SK-N-SH treated with all-trans-retinoic acid at 6 μM for 48 hours (cell line): ENCODE measurements around the gene DGAT2.

ENCODE experiments used
- ATAC-seq: fragments of 200-7000 bp; cut with Tn5 transposase; 3 replicates; pipeline ENCODE4 v1.9.1; 2020; ENCODE audit warnings: mild to moderate bottlenecking, moderate library complexity
- ARNTL ChIP-seq: fragments of 450-650 bp; formaldehyde crosslinking; IDR thresholded peaks from 2 replicates; pipeline ENCODE4 v1.5.0; 2020; ENCODE audit warnings: low read depth, mild to moderate bottlenecking, moderate library complexity, borderline replicate concordance
- BACH2 ChIP-seq: fragments of 250-450 bp; sonication (Bioruptor Pico); IDR thresholded peaks from 2 replicates; pipeline ENCODE4 v1.9.0; 2021; ENCODE audit warnings: mild to moderate bottlenecking, borderline replicate concordance
- CSDC2 ChIP-seq: fragments of 250-450 bp; sonication (Bioruptor Pico); IDR thresholded peaks from 2 replicates; pipeline ENCODE4 v1.5.0; 2020; ENCODE audit warnings: mild to moderate bottlenecking, moderate library complexity
- ESRRG ChIP-seq: fragments of 250-450 bp; sonication (Bioruptor Pico); IDR thresholded peaks from 2 replicates; pipeline ENCODE4 v1.6.1; 2021; ENCODE audit warnings: mild to moderate bottlenecking
- GLIS3 ChIP-seq: fragments of 250-450 bp; sonication (Bioruptor Pico); IDR thresholded peaks from 2 replicates; pipeline ENCODE4 v1.5.0; 2020; ENCODE audit warnings: mild to moderate bottlenecking, moderate library complexity
- ISL1 ChIP-seq: fragments of 250-450 bp; sonication (Bioruptor Pico); IDR thresholded peaks from 2 replicates; pipeline ENCODE4 v2.1.2; 2022; ENCODE audit warnings: mild to moderate bottlenecking, moderate library complexity
- OSR1 ChIP-seq: fragments of 250-450 bp; sonication (Bioruptor Pico); IDR thresholded peaks from 2 replicates; pipeline ENCODE4 v1.8.0; 2022; ENCODE audit warnings: moderate library complexity, mild to moderate bottlenecking, inconsistent platforms
- PPARA ChIP-seq: fragments of 250-450 bp; sonication (Bioruptor Pico); IDR thresholded peaks from 2 replicates; pipeline ENCODE4 v1.5.0; 2020; ENCODE audit warnings: mild to moderate bottlenecking, borderline replicate concordance
- SNAI2 ChIP-seq: fragments of 250-450 bp; sonication (Bioruptor Pico); IDR thresholded peaks from 2 replicates; pipeline ENCODE4 v1.5.0; 2020; ENCODE audit warnings: mild to moderate bottlenecking, moderate library complexity
- TCF4 ChIP-seq: fragments of 250-450 bp; sonication (Bioruptor Pico); IDR thresholded peaks from 2 replicates; pipeline ENCODE4 v1.8.0; 2021; ENCODE audit warnings: mild to moderate bottlenecking, moderate library complexity, borderline replicate concordance
- TOX ChIP-seq: fragments of 250-450 bp; sonication (Bioruptor Pico); IDR thresholded peaks from 2 replicates; pipeline ENCODE4 v1.8.0; 2021; ENCODE audit warnings: mild to moderate bottlenecking, moderate library complexity, borderline replicate concordance
- ZFP3 ChIP-seq: fragments of 250-450 bp; sonication (Bioruptor Pico); IDR thresholded peaks from 2 replicates; pipeline ENCODE4 v1.5.0; 2020; ENCODE audit warnings: mild to moderate bottlenecking, moderate library complexity
- ZFP30 ChIP-seq: fragments of 450-650 bp; formaldehyde crosslinking; IDR thresholded peaks from 2 replicates; pipeline ENCODE4 v1.5.0; 2022; ENCODE audit warnings: mild to moderate bottlenecking, moderate library complexity
- ZNF565 ChIP-seq: fragments of 450-650 bp; formaldehyde crosslinking; conservative IDR thresholded peaks from 2 replicates; pipeline ENCODE4 v1.5.0; 2020; ENCODE audit warnings: low read depth, mild to moderate bottlenecking, moderate library complexity
- ZNF70 ChIP-seq: fragments of 450-650 bp; formaldehyde crosslinking; IDR thresholded peaks from 2 replicates; pipeline ENCODE4 v1.5.0; 2020; ENCODE audit warnings: mild to moderate bottlenecking, moderate library complexity
- ZNF8 ChIP-seq: fragments of 450-650 bp; formaldehyde crosslinking; IDR thresholded peaks from 2 replicates; pipeline ENCODE4 v1.5.0; 2020; ENCODE audit warnings: mild to moderate bottlenecking, moderate library complexity
- TF ChIP-seq, protein P1 (sequence below): fragments of 250-450 bp; sonication (Bioruptor Pico); IDR thresholded peaks from 2 replicates; pipeline ENCODE4 v1.8.0; 2021; ENCODE audit warnings: low read depth, mild to moderate bottlenecking, moderate library complexity, borderline replicate concordance
- TF ChIP-seq, protein P2 (sequence below): fragments of 250-450 bp; sonication (Bioruptor Pico); IDR thresholded peaks from 2 replicates; pipeline ENCODE4 v1.5.1; 2021; ENCODE audit warnings: mild to moderate bottlenecking, moderate library complexity
- TF ChIP-seq, protein P3 (sequence below): fragments of 250-450 bp; sonication (Bioruptor Pico); IDR thresholded peaks from 2 replicates; pipeline ENCODE4 v1.5.1; 2020; ENCODE audit warnings: low read depth, mild to moderate bottlenecking, moderate library complexity
- TF ChIP-seq, protein P4 (sequence below): fragments of 250-450 bp; sonication (Bioruptor Pico); IDR thresholded peaks from 2 replicates; pipeline ENCODE4 v1.8.0; 2020; ENCODE audit warnings: mild to moderate bottlenecking, moderate library complexity, borderline replicate concordance

DGAT2 gene

DNA sequence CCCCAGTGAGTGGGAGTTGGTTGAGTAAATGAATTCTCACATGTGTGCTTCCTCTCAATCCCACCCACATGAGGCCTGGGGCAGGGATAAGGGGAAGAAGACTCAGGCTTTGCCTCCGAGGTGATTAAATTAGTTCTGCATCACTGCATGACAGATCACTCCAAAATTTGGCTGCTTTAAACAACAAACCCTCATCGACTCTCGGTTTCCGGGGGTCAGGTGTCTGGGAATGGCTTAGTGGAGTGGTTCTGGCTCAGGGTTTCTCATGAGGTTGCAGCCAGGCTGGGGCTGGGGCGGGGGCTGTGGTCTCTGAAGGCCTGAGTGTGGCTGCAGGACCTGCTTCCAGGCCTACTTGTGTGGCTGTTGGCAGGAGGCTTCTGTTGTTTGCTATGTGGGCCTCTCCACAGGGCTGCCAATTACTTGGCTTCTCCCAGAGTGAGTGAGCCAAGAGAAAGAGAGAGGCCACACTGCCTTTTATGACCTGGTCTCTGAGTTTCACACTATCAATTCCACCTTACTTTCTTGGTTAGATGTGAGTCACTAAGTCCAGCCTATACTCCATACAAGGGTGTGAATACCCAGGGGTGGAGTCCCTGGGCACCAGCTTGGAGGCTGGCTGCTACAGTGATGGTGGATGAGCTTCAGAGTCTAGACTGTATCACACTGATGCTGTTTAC lies 35.0 kb upstream of the DGAT2 start:
- TF ChIP-seq, protein P1, sequence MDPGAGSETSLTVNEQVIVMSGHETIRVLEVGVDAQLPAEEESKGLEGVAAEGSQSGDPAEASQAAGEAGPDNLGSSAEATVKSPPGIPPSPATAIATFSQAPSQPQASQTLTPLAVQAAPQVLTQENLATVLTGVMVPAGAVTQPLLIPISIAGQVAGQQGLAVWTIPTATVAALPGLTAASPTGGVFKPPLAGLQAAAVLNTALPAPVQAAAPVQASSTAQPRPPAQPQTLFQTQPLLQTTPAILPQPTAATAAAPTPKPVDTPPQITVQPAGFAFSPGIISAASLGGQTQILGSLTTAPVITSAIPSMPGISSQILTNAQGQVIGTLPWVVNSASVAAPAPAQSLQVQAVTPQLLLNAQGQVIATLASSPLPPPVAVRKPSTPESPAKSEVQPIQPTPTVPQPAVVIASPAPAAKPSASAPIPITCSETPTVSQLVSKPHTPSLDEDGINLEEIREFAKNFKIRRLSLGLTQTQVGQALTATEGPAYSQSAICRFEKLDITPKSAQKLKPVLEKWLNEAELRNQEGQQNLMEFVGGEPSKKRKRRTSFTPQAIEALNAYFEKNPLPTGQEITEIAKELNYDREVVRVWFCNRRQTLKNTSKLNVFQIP (CRISPR knock-in tag) = no peak
- TF ChIP-seq TOX (CRISPR knock-in tag) (no peak), ESRRG (CRISPR knock-in tag) (no peak), ZFP30 (CRISPR knock-in tag) (no peak), TCF4 (no peak), OSR1 (CRISPR knock-in tag) (no peak), ZNF8 (CRISPR knock-in tag) (no peak), ZFP3 (CRISPR knock-in tag) (no peak), ISL1 (no peak), BACH2 (CRISPR knock-in tag) (no peak), PPARA (CRISPR knock-in tag) (no peak), CSDC2 (CRISPR knock-in tag) (no peak)
- TF ChIP-seq, protein P2, sequence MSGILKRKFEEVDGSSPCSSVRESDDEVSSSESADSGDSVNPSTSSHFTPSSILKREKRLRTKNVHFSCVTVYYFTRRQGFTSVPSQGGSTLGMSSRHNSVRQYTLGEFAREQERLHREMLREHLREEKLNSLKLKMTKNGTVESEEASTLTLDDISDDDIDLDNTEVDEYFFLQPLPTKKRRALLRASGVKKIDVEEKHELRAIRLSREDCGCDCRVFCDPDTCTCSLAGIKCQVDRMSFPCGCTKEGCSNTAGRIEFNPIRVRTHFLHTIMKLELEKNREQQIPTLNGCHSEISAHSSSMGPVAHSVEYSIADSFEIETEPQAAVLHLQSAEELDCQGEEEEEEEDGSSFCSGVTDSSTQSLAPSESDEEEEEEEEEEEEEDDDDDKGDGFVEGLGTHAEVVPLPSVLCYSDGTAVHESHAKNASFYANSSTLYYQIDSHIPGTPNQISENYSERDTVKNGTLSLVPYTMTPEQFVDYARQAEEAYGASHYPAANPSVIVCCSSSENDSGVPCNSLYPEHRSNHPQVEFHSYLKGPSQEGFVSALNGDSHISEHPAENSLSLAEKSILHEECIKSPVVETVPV = no peak
- TF ChIP-seq, protein P3, sequence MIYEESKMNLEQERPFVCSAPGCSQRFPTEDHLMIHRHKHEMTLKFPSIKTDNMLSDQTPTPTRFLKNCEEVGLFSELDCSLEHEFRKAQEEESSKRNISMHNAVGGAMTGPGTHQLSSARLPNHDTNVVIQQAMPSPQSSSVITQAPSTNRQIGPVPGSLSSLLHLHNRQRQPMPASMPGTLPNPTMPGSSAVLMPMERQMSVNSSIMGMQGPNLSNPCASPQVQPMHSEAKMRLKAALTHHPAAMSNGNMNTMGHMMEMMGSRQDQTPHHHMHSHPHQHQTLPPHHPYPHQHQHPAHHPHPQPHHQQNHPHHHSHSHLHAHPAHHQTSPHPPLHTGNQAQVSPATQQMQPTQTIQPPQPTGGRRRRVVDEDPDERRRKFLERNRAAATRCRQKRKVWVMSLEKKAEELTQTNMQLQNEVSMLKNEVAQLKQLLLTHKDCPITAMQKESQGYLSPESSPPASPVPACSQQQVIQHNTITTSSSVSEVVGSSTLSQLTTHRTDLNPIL = no peak
- TF ChIP-seq, protein P4, sequence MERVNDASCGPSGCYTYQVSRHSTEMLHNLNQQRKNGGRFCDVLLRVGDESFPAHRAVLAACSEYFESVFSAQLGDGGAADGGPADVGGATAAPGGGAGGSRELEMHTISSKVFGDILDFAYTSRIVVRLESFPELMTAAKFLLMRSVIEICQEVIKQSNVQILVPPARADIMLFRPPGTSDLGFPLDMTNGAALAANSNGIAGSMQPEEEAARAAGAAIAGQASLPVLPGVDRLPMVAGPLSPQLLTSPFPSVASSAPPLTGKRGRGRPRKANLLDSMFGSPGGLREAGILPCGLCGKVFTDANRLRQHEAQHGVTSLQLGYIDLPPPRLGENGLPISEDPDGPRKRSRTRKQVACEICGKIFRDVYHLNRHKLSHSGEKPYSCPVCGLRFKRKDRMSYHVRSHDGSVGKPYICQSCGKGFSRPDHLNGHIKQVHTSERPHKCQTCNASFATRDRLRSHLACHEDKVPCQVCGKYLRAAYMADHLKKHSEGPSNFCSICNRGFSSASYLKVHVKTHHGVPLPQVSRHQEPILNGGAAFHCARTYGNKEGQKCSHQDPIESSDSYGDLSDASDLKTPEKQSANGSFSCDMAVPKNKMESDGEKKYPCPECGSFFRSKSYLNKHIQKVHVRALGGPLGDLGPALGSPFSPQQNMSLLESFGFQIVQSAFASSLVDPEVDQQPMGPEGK (CRISPR knock-in tag) = no peak
- TF ChIP-seq, all 23 proteins: peak for 0
- no peak for ATAC-seq

DNA sequence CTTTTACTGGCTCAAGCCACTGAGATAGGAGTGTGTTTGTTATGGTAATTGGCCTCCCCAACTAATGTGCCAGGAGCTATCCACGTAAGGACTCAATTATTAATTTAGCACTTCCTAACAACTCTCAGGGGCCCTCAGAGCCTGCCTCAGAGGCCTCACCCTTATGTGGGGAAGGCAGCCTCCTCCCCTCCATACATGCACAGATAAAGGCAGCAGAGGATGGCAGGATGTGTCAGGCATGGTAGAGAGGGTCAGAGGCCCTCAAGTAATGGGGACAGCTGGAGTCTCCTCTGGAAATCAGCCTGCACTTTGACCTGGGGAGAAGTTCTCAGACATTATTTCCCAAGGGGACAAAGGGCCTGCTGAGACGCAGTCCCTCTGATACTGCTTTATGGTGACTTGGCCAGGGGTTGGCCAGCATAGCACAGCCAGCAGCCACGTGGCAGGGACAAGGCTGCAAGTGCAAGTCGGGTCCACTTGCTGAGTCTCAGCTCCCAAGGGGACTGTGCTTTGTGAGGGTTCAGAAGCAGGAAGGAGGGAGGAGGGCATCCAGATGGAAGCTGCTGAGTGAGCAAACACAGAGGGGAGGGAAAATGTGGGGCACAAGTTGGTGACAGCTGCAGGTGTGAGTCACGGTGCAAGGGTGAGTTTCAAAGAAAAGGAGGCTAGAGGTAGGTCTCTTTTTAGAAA lies 33.9 kb upstream of the DGAT2 start:
- no peak for ATAC-seq

More for the DNA sequence above, 33.9 kb upstream of the DGAT2 start:
- TF ChIP-seq ARNTL (CRISPR knock-in tag) (no peak), ZFP30 (CRISPR knock-in tag) (no peak), BACH2 (CRISPR knock-in tag) (no peak), ZNF565 (CRISPR knock-in tag) (no peak), SNAI2 (CRISPR knock-in tag) (no peak), ESRRG (CRISPR knock-in tag) (no peak), TOX (CRISPR knock-in tag) (no peak), CSDC2 (CRISPR knock-in tag) (no peak), OSR1 (CRISPR knock-in tag) (no peak), GLIS3 (no peak), ZFP3 (CRISPR knock-in tag) (no peak), ZNF70 (no peak), PPARA (CRISPR knock-in tag) (no peak), ZNF8 (CRISPR knock-in tag) (no peak), TCF4 (no peak)
- TF ChIP-seq, protein P2 = no peak
- TF ChIP-seq, protein P3 = no peak
- TF ChIP-seq, protein P4 (CRISPR knock-in tag) = no peak
- TF ChIP-seq, all 23 proteins: peak for 0
